Endothelial cell of umbilical vein (primary cell): ENCODE measurements around the gene TIMMDC1. TPM values are rescaled to one million over a fixed set of nuclear protein-coding genes. Genes with fewer than 3 reads are reported as not detected.

ENCODE experiments used
- BruUV-seq: library from RNA; stranded (reverse); fragments of 400-500 nt; replicated peaks from 2 replicates; lab custom pipeline; 2021; lab: Mats Ljungman, UMichigan
- CTCF ChIA-PET: fragments of 300-600, 350-600 bp; sonication (Branson Sonifier 250); formaldehyde crosslinking; loops from one replicate; lab custom pipeline; 2021; ENCODE audit warnings: antibody characterized with exemption, inconsistent platforms; lab: Charles Lee
- POLR2A ChIA-PET: fragments of 300-600, 350-600 bp; sonication (Branson Sonifier 250); formaldehyde crosslinking; loops from one replicate; lab custom pipeline; 2021; ENCODE audit warnings: antibody characterized with exemption, inconsistent platforms; lab: Charles Lee
- DNase-seq: peaks from one replicate; pipeline ENCODE4 v3.0.0-alpha.2; 2011; ENCODE audit warnings: low read depth, low spot score
- FAIRE-seq: peaks from 2 replicates; lab custom pipeline; 2011; peaks lifted over from hg19 to GRCh38; lab: Jason Lieb, UNC
- H2AFZ ChIP-seq: 2 replicates; pipeline ENCODE4 v1.6.0; 2012; ENCODE audit warnings: low read depth, low read length, control low read depth, inconsistent platforms
- H3K27ac ChIP-seq: 2 replicates; pipeline ENCODE4 v1.5.1; 2011; ENCODE audit warnings: low read depth, mild to moderate bottlenecking, control low read depth, low read length, moderate library complexity; ENCODE audit not compliant: insufficient read depth
- H3K27me3 ChIP-seq, 2 experiments: 2 replicates each; pipeline versions ENCODE4 v1.6.0 to v1.6.1; 2011; ENCODE audit warnings: low read length in 2 of 2, mixed read lengths in 1 of 2; ENCODE audit not compliant: control insufficient read depth in 2 of 2, insufficient read depth in 2 of 2
- H3K36me3 ChIP-seq, 2 experiments: 2 replicates in 1 of 2; 3 replicates in 1 of 2; pipeline ENCODE4 v1.5.1; 2011; ENCODE audit warnings: low read length in 2 of 2, mild to moderate bottlenecking in 1 of 2, moderate library complexity in 1 of 2; ENCODE audit not compliant: control insufficient read depth in 2 of 2, insufficient read depth in 2 of 2; ENCODE audit errors: extremely low read depth in 1 of 2
- H3K4me1 ChIP-seq: 3 replicates; pipeline ENCODE4 v1.5.1; 2011; ENCODE audit warnings: mild to moderate bottlenecking, low read length; ENCODE audit not compliant: control insufficient read depth, insufficient read depth; ENCODE audit errors: extremely low read depth
- H3K4me2 ChIP-seq: 2 replicates; pipeline ENCODE4 v1.6.1; 2011; ENCODE audit warnings: low read length, control low read depth, mixed read lengths; ENCODE audit not compliant: insufficient read depth
- H3K4me3 ChIP-seq, 3 experiments: fragments of 200-600 bp in 1 of 3; sonication (generic), shearing (Covaris generic) in 1 of 3; replicated peaks in 1 of 3; 2 replicates each; pipeline ENCODE4 v1.5.1; 2011 to 2016; ENCODE audit warnings: control low read depth in 3 of 3, low read length in 3 of 3, mild to moderate bottlenecking in 2 of 3, inconsistent platforms in 1 of 3, low read depth in 1 of 3, moderate library complexity in 1 of 3; ENCODE audit not compliant: insufficient read depth in 1 of 3
- H3K79me2 ChIP-seq: 2 replicates; pipeline ENCODE4 v1.6.0; 2012; ENCODE audit warnings: low read length, inconsistent platforms; ENCODE audit not compliant: control insufficient read depth, insufficient read depth
- H3K9ac ChIP-seq: replicated peaks from 2 replicates; pipeline ENCODE3; 2011; ENCODE audit warnings: low read length, control low read depth; ENCODE audit not compliant: insufficient read depth; ENCODE audit errors: extremely low read depth
- H3K9me1 ChIP-seq: replicated peaks from 3 replicates; pipeline ENCODE4 v1.6.0; 2011; ENCODE audit warnings: mild to moderate bottlenecking, low read length; ENCODE audit not compliant: control insufficient read depth, insufficient read depth; ENCODE audit errors: extremely low read depth
- H3K9me3 ChIP-seq: replicated peaks from 2 replicates; pipeline ENCODE4 v1.5.1; 2012; ENCODE audit warnings: low read length, inconsistent platforms; ENCODE audit not compliant: control insufficient read depth, insufficient read depth
- H4K20me1 ChIP-seq: replicated peaks from 2 replicates; pipeline ENCODE3; 2011; ENCODE audit warnings: mild to moderate bottlenecking, low read length; ENCODE audit not compliant: control insufficient read depth, insufficient read depth; ENCODE audit errors: extremely low read depth
- EZH2 ChIP-seq: IDR thresholded peaks from 2 replicates; pipeline ENCODE4 v1.6.1; 2012; ENCODE audit warnings: borderline replicate concordance, low read depth, mild to moderate bottlenecking, moderate library complexity, low read length, inconsistent platforms; ENCODE audit not compliant: severe bottlenecking
- FOS ChIP-seq: IDR thresholded peaks from 2 replicates; pipeline ENCODE4 v1.6.1; 2011; ENCODE audit warnings: mild to moderate bottlenecking, low read length, moderate library complexity, borderline replicate concordance; ENCODE audit not compliant: insufficient read depth
- GATA2 ChIP-seq: IDR thresholded peaks from 2 replicates; pipeline ENCODE4 v1.7.0; 2011; ENCODE audit warnings: low read depth, mild to moderate bottlenecking, moderate library complexity, mixed read lengths, low read length; ENCODE audit not compliant: insufficient read length, insufficient read depth
- JUN ChIP-seq: IDR thresholded peaks from 2 replicates; pipeline ENCODE4 v1.6.1; 2011; ENCODE audit warnings: borderline replicate concordance, low read depth; ENCODE audit not compliant: insufficient read length, insufficient read depth
- MYC ChIP-seq: IDR thresholded peaks from one replicate; pipeline ENCODE4 v1.6.1; 2011; ENCODE audit warnings: mild to moderate bottlenecking, low read depth, low read length
- POLR2A ChIP-seq: IDR thresholded peaks from 2 replicates; pipeline ENCODE4 v1.6.1; 2012; ENCODE audit warnings: low read depth, mild to moderate bottlenecking, control low read depth, low read length
- POLR2AphosphoS5 ChIP-seq: IDR thresholded peaks from 2 replicates; pipeline ENCODE4 v1.6.1; 2012; ENCODE audit warnings: low read depth, mild to moderate bottlenecking, control low read depth, low read length, moderate library complexity; ENCODE audit not compliant: insufficient read depth
- dilution Hi-C: fragments of 300-500 bp; cut with MboI; formaldehyde crosslinking; loops from one replicate; pipeline ENCODE4 v1.15.0; 2019; ENCODE audit warnings: low sequenced_read_pairs; ENCODE audit not compliant: extremely low pct_ligation_motif_present
- intact Hi-C: fragments of 100-400 bp; cut with micrococcal nuclease; formaldehyde crosslinking; loops from one replicate; pipeline ENCODE4 v1.10.0; 2022
- polyA plus RNA-seq, 4 experiments: library from polyadenylated mRNA; depleted of rRNA in 3 of 4; stranded (reverse) in 3 of 4; unstranded in 1 of 4; fragments of >200 nt; gene quantifications; 2 replicates each; pipeline versions ENCODE4 v1.2.1 to v1.2.3, GENCODE V29; 2011 to 2012; ENCODE audit warnings: missing spikeins in 1 of 4
- total RNA-seq: library from RNA; stranded (reverse); gene quantifications from 2 replicates; pipeline ENCODE4 v1.2.3, GENCODE V29; 2021
- TF ChIP-seq, protein P1 (sequence below), 2 donors: IDR thresholded peaks; 1 replicate in 1 of 2; 2 replicates in 1 of 2; pipeline ENCODE4 v1.5.1; 2011; ENCODE audit warnings: low read length in 2 of 2, mild to moderate bottlenecking in 2 of 2, moderate library complexity in 2 of 2, control low read depth in 1 of 2, inconsistent platforms in 1 of 2, low read depth in 1 of 2; ENCODE audit not compliant: insufficient read depth in 1 of 2; ENCODE audit errors: extremely low read depth in 1 of 2
- TF ChIP-seq, protein P2 (sequence below): IDR thresholded peaks from 2 replicates; pipeline ENCODE4 v1.6.1; 2011; ENCODE audit not compliant: insufficient read depth, insufficient read length

TIMMDC1 gene
- total and polyA plus RNA-seq, 2 donors (not counting 3 experiments of a cell fraction or from before 2014, with no cell fraction given), result 49.2 to 76.2 TPM

DNA sequence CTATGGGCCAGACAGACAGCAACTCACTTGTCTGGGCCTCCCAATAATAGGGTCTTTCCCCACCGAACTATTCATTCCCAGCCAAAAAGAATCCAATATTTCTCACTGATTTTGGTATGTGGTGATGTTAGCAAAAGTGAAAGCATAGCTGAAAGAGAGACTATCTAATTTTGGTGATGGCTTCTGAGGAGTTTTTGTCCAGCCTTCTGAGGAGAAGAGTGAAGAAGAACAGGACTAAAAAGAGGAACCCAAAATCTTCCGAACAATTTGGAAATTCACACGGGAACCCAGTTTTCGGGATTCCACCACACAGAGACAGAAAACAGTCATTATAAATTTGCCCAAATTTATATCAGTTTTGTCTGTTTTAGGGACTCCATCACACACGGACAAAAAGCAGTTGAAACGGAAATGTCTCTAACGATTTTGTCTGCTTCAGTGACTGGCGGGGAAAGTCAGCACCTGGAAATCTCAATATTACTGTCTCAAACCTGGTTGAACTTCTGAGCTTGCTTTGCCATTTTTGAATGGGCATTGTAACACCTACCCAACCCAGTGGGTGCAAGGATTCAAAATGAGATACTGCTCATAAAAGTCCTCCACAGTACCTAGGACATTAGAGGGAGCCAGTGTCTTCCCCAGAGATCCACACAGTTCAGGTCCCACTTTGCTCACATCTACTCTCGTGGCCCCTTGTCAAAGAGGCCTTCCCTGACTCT lies 52.0 kb downstream of the TIMMDC1 start:
- dilution Hi-C loops, result no loop called here
- POLR2A ChIA-PET, result no interaction called here
- Histone ChIP-seq H3K9me3 (no peaks in the 10 kb centered on the region), H3K4me1 (no peaks in the 10 kb centered on the region), H3K9ac (no peak overlapping the region), H3K9me1 (no peaks in the 10 kb centered on the region), H3K27me3 (no peaks in the 10 kb centered on the region), H3K36me3 (no peaks in the 10 kb centered on the region), H3K4me3 (no peak overlapping the region), H2AFZ (no peak overlapping the region), H3K27ac (no peak overlapping the region), H3K4me2 (no peak overlapping the region), H3K79me2 (no peaks in the 10 kb centered on the region), H4K20me1 (no peaks in the 10 kb centered on the region)
- FAIRE-seq, result no peak
- DNase-seq, result no peak
- intact Hi-C loops, result loop anchor here (10.0 kb wide), 1 partner anchor 276 kb away; no protein-coding TSS in a partner anchor
- no peak for TF ChIP-seq GATA2
- no peak for TF ChIP-seq POLR2AphosphoS5
- no peak for TF ChIP-seq FOS
- TF ChIP-seq, protein P1, sequence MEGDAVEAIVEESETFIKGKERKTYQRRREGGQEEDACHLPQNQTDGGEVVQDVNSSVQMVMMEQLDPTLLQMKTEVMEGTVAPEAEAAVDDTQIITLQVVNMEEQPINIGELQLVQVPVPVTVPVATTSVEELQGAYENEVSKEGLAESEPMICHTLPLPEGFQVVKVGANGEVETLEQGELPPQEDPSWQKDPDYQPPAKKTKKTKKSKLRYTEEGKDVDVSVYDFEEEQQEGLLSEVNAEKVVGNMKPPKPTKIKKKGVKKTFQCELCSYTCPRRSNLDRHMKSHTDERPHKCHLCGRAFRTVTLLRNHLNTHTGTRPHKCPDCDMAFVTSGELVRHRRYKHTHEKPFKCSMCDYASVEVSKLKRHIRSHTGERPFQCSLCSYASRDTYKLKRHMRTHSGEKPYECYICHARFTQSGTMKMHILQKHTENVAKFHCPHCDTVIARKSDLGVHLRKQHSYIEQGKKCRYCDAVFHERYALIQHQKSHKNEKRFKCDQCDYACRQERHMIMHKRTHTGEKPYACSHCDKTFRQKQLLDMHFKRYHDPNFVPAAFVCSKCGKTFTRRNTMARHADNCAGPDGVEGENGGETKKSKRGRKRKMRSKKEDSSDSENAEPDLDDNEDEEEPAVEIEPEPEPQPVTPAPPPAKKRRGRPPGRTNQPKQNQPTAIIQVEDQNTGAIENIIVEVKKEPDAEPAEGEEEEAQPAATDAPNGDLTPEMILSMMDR (IDR thresholded peaks at IDR 0.05; ENCODE audit: extremely low read depth in 1 of 2, insufficient read depth in 1 of 2, low read depth in 1 of 2, low read length in 2 of 2), result no peak
- TF ChIP-seq JUN, result no peak
- TF ChIP-seq, protein P2, sequence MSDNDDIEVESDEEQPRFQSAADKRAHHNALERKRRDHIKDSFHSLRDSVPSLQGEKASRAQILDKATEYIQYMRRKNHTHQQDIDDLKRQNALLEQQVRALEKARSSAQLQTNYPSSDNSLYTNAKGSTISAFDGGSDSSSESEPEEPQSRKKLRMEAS, result no peak
- no peak for TF ChIP-seq POLR2A
- no peak for TF ChIP-seq MYC
- TF ChIP-seq EZH2, result no peak
- CTCF ChIA-PET, result no interaction called here
- no TSS peak for BruUV-seq
